ENCODE data around the gene SLC25A47.
"Not testable (repeated sequence)": the region's sequence is repeated elsewhere in the genome, so short reads cannot be mapped to it uniquely, and the experiment has no call there.

The SLC25A47 gene, protein sequence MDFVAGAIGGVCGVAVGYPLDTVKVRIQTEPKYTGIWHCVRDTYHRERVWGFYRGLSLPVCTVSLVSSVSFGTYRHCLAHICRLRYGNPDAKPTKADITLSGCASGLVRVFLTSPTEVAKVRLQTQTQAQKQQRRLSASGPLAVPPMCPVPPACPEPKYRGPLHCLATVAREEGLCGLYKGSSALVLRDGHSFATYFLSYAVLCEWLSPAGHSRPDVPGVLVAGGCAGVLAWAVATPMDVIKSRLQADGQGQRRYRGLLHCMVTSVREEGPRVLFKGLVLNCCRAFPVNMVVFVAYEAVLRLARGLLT

GRCh38 chr14:100323121-100323941 lies at the start of gene SLC25A47:
Gene SLC25A47 (plus strand): TSS chr14:100323339. CDS start chr14:100323415, 76 bp downstream.
- DNase-seq (ENCODE audit: low read depth, low spot score) = no peak

DNA sequence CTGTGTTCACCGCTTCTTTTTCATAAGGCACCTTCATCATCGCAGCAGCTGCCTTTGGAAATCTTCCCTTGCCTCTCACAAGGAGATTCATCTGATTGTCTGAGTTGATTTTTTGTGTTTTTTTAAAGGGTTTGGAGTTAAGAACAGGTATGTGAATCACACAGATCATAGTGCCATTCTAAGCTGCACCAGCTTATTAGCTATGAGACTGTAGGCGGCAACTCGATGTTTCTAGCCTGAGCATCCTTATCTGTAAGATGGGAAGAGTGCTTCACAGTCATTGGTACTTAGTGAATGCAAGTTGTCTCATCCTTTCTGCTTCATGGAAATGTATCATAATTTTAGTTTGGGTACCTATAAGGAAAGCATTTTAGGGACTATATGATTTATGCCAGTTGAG lies 48.9 kb upstream of the SLC25A47 start:
- DNase-seq (ENCODE audit: low read depth, low spot score) = no peak

DNA sequence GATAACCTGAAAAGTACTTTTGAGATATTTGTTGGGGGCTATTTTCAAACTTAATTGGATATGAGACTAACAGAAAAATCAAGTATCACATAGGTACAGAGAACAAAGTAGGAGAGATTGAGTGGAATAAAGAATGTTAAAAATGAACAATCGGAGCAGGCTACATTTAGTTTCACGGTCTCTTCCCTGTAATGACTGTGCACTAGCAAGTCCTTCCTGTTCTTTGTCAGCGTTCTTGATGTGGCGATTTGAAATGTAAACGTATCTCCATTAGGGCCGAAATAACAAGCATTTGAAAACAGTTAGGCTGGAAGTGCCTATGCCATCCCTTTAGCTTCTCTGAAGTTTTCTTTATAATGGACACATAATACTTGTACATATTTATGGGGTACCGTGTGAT lies 47.9 kb upstream of the SLC25A47 start:
- DNase-seq (ENCODE audit: low read depth, low spot score) = no peak

DNA sequence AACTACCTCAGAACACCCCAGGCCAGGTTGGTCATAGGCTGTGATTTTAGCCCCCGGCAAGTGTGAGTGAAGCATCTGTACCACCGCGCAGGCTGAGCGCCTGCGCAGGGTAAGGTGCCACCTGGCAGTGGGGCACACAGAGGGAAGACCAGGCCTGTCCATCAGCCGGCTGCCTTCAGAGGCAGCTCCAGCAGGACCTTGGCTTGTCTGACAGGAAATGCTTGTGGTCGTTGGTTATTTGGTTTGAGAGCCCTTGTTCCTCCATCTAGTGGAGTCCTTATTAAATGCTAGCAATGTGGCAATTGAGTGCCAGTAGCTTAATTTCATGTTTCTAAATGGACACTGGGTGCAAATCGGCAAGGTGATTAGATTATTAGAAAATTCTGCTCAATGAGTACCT lies 44.4 kb upstream of the SLC25A47 start:
- DNase-seq (ENCODE audit: low read depth, low spot score) = no peak

- no peak for DNase-seq (ENCODE audit: low read depth, low spot score)
Measured at GRCh38 chr14:100279133-100279532, 44.0 kb upstream of the SLC25A47 start.

GRCh38 chr14:100279563-100279962 lies 43.6 kb upstream of the SLC25A47 start:
- no peak for DNase-seq (ENCODE audit: low read depth, low spot score)

- DNase-seq (ENCODE audit: low read depth, low spot score) = no peak
Measured at GRCh38 chr14:100281286-100282082, 41.7 kb upstream of the SLC25A47 start.

DNA sequence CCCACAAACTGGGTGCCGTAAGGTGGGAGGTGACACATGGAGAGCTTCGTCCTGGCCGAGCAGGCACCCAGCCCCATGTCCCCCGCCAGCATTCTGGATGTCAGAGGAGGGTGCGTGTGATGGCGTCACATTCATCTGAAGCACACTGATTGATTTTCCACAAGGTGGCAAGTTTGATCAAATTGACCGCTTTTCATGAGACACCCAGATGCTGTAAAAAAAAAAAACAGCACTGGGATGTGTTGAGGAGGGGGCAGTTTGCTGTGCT lies 41.1 kb upstream of the SLC25A47 start:
- DNase-seq (ENCODE audit: low read depth, low spot score) = no peak

DNA sequence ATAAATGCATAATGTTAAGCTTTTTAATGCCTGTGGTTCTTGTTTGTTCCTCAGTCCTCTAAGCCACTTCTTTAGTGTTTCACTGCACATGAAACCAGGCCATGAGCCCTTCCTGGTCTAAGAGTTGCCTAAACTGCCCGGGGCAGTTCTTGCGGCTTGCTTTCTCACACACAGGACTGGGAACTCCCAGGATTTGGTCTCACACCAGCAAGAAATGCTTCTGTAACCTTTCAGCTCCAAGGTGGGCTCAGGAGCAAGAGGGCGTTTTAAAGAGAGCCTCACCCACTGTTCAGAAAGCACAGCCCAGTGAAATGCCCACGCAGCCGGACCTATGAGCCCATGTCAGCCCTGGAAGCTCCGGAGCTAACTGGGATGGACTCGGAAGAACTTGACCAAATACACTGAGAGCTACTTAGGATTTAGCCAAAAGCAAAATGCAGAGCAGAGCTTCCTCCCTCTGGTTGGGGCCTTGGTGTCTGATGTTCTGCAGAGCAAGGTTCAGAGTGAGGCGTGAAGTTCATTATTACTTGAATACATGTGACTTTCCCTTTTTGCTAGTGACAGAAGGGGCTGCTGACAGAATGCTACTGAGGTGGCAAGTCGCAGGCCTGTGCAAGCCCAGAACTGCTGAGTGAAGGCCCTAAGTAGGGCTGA lies 40.2 kb upstream of the SLC25A47 start:
- DNase-seq (ENCODE audit: low read depth, low spot score) = no peak

DNA sequence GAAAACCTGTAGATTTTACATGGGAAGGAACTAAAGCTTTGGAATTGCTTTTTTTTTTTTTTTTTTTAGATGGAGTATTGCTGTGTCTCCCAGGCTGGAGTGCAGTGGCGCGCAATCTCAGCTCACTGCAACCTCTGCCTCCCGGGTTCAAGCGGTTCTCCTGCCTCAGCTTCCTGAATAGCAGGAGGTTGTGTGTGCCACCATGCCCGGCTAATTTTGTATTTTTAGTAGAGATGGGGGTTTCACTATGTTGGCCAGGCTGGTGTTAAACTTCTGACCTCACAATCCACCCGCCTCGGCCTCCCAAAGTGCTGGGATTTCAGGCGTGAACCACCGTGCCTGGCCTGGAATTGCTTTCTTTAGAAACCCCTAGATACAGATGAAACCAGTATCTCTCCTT lies 39.7 kb upstream of the SLC25A47 start:
- not testable (repeated sequence) for DNase-seq (ENCODE audit: low read depth, low spot score)

DNA sequence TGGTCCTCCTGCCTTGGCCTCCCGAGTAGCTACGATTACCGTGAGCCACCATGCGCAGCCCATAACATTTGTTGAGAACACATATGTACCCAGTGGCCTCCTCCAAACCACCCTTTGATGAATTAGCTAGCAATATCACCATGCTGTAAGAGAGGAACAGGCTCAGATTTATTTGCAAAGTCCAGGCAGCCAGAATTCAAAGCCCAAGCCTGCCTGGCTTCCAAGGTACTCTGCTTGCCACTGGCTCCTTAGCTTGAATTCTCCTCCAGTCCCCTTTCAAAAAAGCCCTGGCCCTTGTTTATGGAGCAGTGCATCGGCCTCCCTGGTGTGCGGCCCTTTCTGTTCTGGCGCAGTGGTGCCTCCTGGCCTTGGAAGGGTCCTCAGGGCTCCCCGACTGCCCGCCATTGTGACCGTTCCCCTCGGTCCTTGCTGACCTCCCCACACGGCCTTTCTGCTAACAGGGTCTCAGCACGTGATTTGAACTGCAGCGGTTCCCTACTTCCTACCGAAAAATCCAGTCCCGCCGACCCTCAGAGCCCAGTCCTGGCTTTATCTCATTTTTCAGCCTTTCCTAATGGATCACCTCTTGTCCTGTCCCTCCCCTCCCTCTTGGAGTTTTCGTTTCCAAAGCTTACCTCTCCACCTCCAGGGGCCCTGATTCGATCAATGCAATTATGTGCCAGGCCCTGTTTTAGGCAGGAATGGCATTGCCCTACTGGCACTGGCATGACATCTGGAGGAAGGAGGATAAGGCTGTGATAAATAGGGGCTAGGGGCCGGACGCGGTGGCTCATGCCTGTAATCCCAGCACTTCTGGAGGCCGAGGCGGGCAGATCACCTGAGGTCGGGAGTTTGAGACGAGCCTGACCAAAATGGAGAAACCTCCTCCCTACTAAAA lies 38.9 kb upstream of the SLC25A47 start:
- no peak for DNase-seq (ENCODE audit: low read depth, low spot score)

DNA sequence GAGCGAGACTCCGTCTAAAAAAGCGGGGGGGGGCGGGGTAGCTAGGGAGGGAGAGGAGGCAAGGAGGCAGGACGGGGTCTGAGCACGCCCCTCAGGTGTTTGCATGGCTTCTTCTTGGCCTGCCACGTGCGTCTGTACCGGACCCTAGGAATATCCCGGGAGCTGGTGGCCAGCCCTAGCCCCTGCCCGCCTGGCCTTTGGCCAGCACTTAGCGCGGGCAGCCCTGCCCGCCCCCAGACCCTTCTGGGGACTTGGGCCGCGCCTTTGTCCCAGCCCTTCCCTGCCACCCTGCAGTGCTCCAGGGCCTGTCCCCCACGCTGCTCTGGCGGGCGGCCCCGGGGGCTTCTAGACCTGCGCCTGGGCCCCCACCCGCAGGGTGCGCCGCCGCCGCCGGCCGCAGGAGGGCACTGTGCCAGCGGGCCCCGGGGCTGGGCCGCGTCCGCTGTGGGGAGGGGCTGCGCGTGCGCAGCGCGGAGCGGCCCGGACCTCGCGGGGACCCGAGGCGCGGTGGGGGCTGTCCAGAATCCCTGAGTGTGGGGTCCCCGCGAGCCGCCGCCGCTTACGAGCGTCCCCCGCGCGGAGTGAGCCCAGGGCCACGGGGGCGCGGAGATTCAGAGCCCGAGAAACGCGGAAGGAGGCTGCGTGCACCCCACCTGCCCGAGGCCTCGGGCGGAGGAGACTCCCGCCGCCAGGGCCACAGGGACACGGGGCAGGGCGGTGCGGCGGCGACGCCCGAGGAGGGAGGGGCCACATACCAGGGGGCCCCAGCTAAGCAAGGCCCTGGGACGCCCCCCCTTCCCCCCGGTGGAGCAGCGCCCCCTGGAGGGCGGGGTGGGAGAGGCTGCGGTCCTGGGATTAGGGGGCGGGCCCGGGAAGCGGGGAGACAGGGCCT lies 37.9 kb upstream of the SLC25A47 start:
- no peak for DNase-seq (ENCODE audit: low read depth, low spot score)

- no peak for DNase-seq (ENCODE audit: low read depth, low spot score)
Measured at GRCh38 chr14:100285913-100286400, 37.2 kb upstream of the SLC25A47 start.

- no peak for DNase-seq (ENCODE audit: low read depth, low spot score)
Measured at GRCh38 chr14:100286484-100287191, 36.5 kb upstream of the SLC25A47 start.

DNA sequence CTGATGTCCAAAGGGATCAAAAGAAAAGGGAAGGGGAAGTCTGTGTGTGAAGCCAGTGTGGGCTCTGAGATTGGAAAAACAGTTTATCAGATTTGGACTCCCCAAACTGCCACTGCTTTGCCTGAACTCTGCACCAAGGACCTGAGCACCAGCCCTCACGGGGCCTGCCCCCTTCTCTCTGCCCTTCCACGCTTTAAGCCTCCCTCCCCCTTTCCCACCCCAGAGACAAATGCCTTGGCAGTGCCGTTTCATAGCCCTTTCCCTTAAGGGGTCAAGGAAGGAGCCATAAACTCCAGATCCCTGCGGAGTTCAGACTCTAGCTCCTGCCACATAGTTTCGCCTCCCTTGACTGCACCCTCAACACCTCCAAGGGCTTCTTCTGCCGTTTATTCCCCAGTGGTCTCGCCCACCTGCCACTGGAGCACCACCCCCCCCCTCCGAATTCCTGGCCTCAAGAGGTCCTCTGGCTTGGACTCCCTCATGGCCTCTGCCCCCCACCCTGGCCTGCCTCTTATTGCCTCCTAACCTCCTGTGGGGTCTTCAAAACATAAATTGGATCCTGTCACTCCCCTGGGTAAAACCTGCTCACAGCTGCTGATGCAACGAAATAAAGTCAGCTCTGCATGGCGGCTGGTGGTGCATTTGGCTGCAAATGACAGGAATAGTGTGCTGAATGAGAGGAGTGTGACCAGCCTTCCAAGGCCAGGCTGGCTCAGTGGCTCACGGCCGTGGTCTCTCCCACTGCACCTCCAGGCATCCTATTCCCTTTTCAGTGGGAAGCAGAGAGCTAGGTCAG lies 35.7 kb upstream of the SLC25A47 start:
- DNase-seq (ENCODE audit: low read depth, low spot score) = no peak

- not testable (repeated sequence) for DNase-seq (ENCODE audit: low read depth, low spot score)
Measured at GRCh38 chr14:100287998-100288295, 35.2 kb upstream of the SLC25A47 start.

DNA sequence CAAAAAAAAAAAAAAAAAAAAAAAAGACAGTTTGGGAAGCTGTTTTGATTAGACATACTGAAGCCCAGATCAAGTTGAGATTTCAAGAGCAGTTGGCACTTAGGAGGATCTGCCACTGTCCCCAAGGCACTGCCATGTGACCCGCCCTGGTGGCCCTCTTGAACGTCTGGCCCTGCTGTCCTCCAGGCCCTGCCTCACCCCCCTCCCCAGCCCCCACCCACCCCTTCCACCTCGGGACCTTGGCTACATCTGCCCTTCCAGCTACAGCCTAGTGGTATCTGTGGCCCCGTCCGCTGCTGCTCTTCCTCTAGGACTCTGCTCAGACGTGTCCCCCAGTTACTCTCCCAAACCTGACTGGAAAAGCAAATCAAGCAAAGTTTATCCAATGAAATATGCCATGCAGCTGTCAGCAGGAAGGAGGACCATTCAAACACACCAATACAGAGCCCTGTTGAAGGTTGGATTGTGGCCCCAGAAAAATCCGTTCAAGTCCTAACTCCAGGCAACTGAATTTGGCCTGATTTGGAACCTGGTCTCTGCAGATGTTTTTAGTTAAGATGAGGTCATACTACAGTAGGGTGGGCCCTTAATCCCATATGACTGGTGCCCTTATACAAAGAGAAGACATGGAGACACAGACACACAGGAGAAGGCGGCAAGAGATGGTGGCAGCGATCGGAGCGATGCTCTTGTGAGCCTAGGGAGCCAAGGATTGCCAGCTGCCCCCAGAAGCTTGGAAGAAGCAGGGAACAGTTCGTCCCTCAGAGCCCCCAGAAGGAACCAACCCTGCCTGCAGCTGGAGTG lies 34.6 kb upstream of the SLC25A47 start:
- no peak for DNase-seq (ENCODE audit: low read depth, low spot score)
